Body of pancreas (tissue), 4 donors: ENCODE data around the gene ACTR3. TPM values are rescaled to one million over a fixed set of nuclear protein-coding genes. Genes with fewer than 3 reads are reported as not detected.
"Not testable (repeated sequence)": the region's sequence is repeated elsewhere in the genome, so short reads cannot be mapped to it uniquely, and the experiment has no call there.

ENCODE experiments used
- ATAC-seq: fragments of 150-250 bp; one replicate; pipeline ENCODE4 v1.9.1; 2016
- DNase-seq, 4 donors: peaks; one replicate each; pipeline ENCODE4 v3.0.0-alpha.2; 2019
- H3K27ac ChIP-seq, 4 donors: fragments of 200-600 bp; sonication (generic); 1 replicate in 3 of 4; 2 replicates in 1 of 4; pipeline versions ENCODE4 v1.5.1 to v1.6.1; 2016 to 2019; ENCODE audit warnings: mild to moderate bottlenecking in 1 of 4, mixed read lengths in 1 of 4, moderate library complexity in 1 of 4
- H3K27me3 ChIP-seq, 2 donors: fragments of 200-600 bp; sonication (generic); one replicate each; pipeline ENCODE4 v1.6.0; 2016; ENCODE audit warnings: mild to moderate bottlenecking in 1 of 2
- H3K36me3 ChIP-seq, 2 donors: fragments of 200-600 bp; sonication (generic); replicated peaks in 1 of 2; 2 replicates each; pipeline ENCODE4 v1.5.1; 2016; ENCODE audit warnings: low read depth in 2 of 2; ENCODE audit not compliant: insufficient read depth in 1 of 2
- H3K4me1 ChIP-seq: fragments of 200-600 bp; sonication (generic); one replicate; pipeline ENCODE4 v1.6.0; 2016
- H3K4me3 ChIP-seq, 2 donors: fragments of 200-600 bp; sonication (generic); 1 replicate in 1 of 2; 2 replicates in 1 of 2; pipeline ENCODE4 v1.5.1; 2016 to 2019
- H3K9me3 ChIP-seq, 3 donors: fragments of 200-600 bp; sonication (generic); 1 replicate in 2 of 3; 2 replicates in 1 of 3; pipeline ENCODE4 v1.5.1; 2016
- CTCF ChIP-seq, 7 experiments: fragments of 450-650 bp in 4 of 7; fragments of 200-600 bp in 3 of 7; sonication (generic) in 3 of 7; IDR thresholded peaks; one replicate each; pipeline ENCODE4 v1.5.1; 2016 to 2019; ENCODE audit warnings: antibody characterized with exemption in 7 of 7
- POLR2A ChIP-seq, 3 donors: fragments of 450-650 bp; IDR thresholded peaks; one replicate each; pipeline ENCODE4 v1.6.1; 2016; ENCODE audit warnings: antibody characterized with exemption in 3 of 3, mild to moderate bottlenecking in 2 of 3
- WGBS, 2 donors: methylation state at CpG; one replicate each; pipeline ENCODE4 v1.1.5; 2017; 5-methylcytosine and 5-hydroxymethylcytosine counted together
- intact Hi-C: fragments of 100-400 bp; cut with DNase I; formaldehyde crosslinking; loops from one replicate; pipeline ENCODE4 v1.15.1; 2023
- total RNA-seq, 2 donors: library from RNA; depleted of rRNA; stranded (reverse); fragments of >200 nt; gene quantifications; one replicate each; pipeline ENCODE4 v1.1.0, GENCODE V29; 2016

ACTR3 gene
- total RNA-seq, 2 donors from 2014 or later, result 35.9 to 43.8 TPM

GRCh38 chr2:113930448-113930847 lies 40.6 kb downstream of the ACTR3 start:
- no peak for DNase-seq
- no peak for ATAC-seq
- TF ChIP-seq CTCF (IDR thresholded peaks at IDR 0.05), result no peak
- no peak for TF ChIP-seq POLR2A (IDR thresholded peaks at IDR 0.05)
- Histone ChIP-seq H3K4me3 (no peak overlapping the region), H3K9me3 (no peaks in the 10 kb centered on the region), H3K4me1 (no peaks in the 10 kb centered on the region), H3K27me3 (no peaks in the 10 kb centered on the region), H3K36me3 (peaks cover 0 to 9% of the 10 kb centered on the region in 2 donors), H3K27ac (no peak overlapping the region)
- intact Hi-C loops, result no loop called here
- WGBS, 2 donors, result 89 to 93% methylated on average over 1 of the region's 1 CpG

GRCh38 chr2:113937501-113937900 lies 47.6 kb downstream of the ACTR3 start:
- Histone ChIP-seq H3K9me3 (peaks cover 0 to 10% (median 0%) of the 10 kb centered on the region in 3 donors), H3K27me3 (no peaks in the 10 kb centered on the region), H3K36me3 (peaks cover 4 to 15% of the 10 kb centered on the region in 2 donors), H3K4me1 (no peaks in the 10 kb centered on the region), H3K27ac (no peak overlapping the region), H3K4me3 (no peak overlapping the region)
- no peak for TF ChIP-seq POLR2A (IDR thresholded peaks at IDR 0.05)
- TF ChIP-seq CTCF (IDR thresholded peaks at IDR 0.05), result no peak
- no peak for DNase-seq
- ATAC-seq, result no peak
- intact Hi-C loops, result no loop called here

- Histone ChIP-seq H3K27me3 (no peaks in the 10 kb centered on the region), H3K4me3 (no peak overlapping the region), H3K9me3 (peaks cover 0 to 10% (median 0%) of the 10 kb centered on the region in 3 donors), H3K36me3 (peaks cover 7 to 10% of the 10 kb centered on the region in 2 donors), H3K4me1 (no peaks in the 10 kb centered on the region), H3K27ac (no peak overlapping the region)
- 81 to 98% methylated on average over 5 of the region's 5 CpGs for WGBS, 2 donors
- ATAC-seq, result no peak
- intact Hi-C loops, result no loop called here
- DNase-seq, result no peak
- no peak for TF ChIP-seq CTCF (IDR thresholded peaks at IDR 0.05)
- TF ChIP-seq POLR2A (IDR thresholded peaks at IDR 0.05), result no peak
Measured at GRCh38 chr2:113940891-113941290, 51.0 kb downstream of the ACTR3 start.

GRCh38 chr2:113945784-113946183 lies 55.9 kb downstream of the ACTR3 start:
- H3K27me3 ChIP-seq, ATAC-seq, H3K27ac ChIP-seq, H3K4me3 ChIP-seq, H3K4me1 ChIP-seq, DNase-seq, intact Hi-C loops, H3K9me3 ChIP-seq: not testable (repeated sequence)
- WGBS, 2 donors, result 93 to 97% methylated on average over 2 of the region's 2 CpGs
- peaks cover 3 to 11% of the 10 kb centered on the region in 2 donors for H3K36me3 ChIP-seq

GRCh38 chr2:113950906-113951305 lies 61.0 kb downstream of the ACTR3 start:
- H3K4me3 ChIP-seq, H3K27ac ChIP-seq, H3K9me3 ChIP-seq, intact Hi-C loops, H3K4me1 ChIP-seq, ATAC-seq, H3K36me3 ChIP-seq, H3K27me3 ChIP-seq, DNase-seq: not testable (repeated sequence)
- 91 to 94% methylated on average over 3 of the region's 3 CpGs for WGBS, 2 donors

- intact Hi-C loops, result no loop called here
- no peaks in the 10 kb centered on the region for H3K27me3 ChIP-seq
- TF ChIP-seq CTCF (IDR thresholded peaks at IDR 0.05) (no peak), POLR2A (IDR thresholded peaks at IDR 0.05) (no peak)
- no peak overlapping the region for H3K27ac ChIP-seq
- H3K36me3 ChIP-seq, result no peaks in the 10 kb centered on the region
- no peak overlapping the region for H3K4me3 ChIP-seq
- no peaks in the 10 kb centered on the region for H3K9me3 ChIP-seq
- ATAC-seq (no peak), DNase-seq (no peak)
- 87 to 92% methylated on average over 5 of the region's 5 CpGs for WGBS, 2 donors
- no peaks in the 10 kb centered on the region for H3K4me1 ChIP-seq
Measured at GRCh38 chr2:113961000-113961399, 71.1 kb downstream of the ACTR3 start.
